Trophoblast cell (in vitro differentiated cells and primary cell): ENCODE results near the gene ANXA7.

Source experiments
- DNase-seq, 2 donors: peaks; one replicate each; pipeline ENCODE4 v3.0.0-alpha.2; 2016
- H2AFZ ChIP-seq: 2 replicates; pipeline ENCODE4 v1.6.1; 2013; ENCODE audit warnings: low read length, moderate library complexity, mild to moderate bottlenecking; ENCODE audit not compliant: insufficient read depth, poor library complexity
- H2AK5ac ChIP-seq: 2 replicates; pipeline ENCODE4 v1.6.1; 2013; ENCODE audit warnings: mild to moderate bottlenecking, low read length
- H2BK120ac ChIP-seq: 2 replicates; pipeline ENCODE4 v1.6.1; 2013; ENCODE audit warnings: low read length, mild to moderate bottlenecking, moderate library complexity; ENCODE audit not compliant: insufficient read depth, poor library complexity
- H2BK12ac ChIP-seq: 2 replicates; pipeline ENCODE4 v1.6.1; 2013; ENCODE audit warnings: mild to moderate bottlenecking, low read length, moderate library complexity
- H2BK5ac ChIP-seq: 2 replicates; pipeline ENCODE4 v1.6.1; 2013; ENCODE audit warnings: low read length, low read depth, moderate library complexity, mild to moderate bottlenecking; ENCODE audit not compliant: poor library complexity
- H3K14ac ChIP-seq: 2 replicates; pipeline ENCODE4 v1.6.1; 2013; ENCODE audit warnings: mild to moderate bottlenecking, low read length
- H3K18ac ChIP-seq: 2 replicates; pipeline ENCODE4 v1.6.1; 2013; ENCODE audit warnings: mild to moderate bottlenecking, low read length
- H3K23ac ChIP-seq: 2 replicates; pipeline ENCODE4 v1.6.1; 2013; ENCODE audit warnings: low read length
- H3K27ac ChIP-seq: 2 replicates; pipeline ENCODE4 v1.5.1; 2013; ENCODE audit warnings: low read depth, mild to moderate bottlenecking, inconsistent platforms, low read length, moderate library complexity
- H3K27me3 ChIP-seq: 2 replicates; pipeline ENCODE4 v1.6.1; 2013; ENCODE audit warnings: inconsistent platforms, mild to moderate bottlenecking, low read length, moderate library complexity; ENCODE audit not compliant: insufficient read depth
- H3K36me3 ChIP-seq, 2 experiments: 1 replicate in 1 of 2; 2 replicates in 1 of 2; pipeline ENCODE4 v1.6.1; 2013; ENCODE audit warnings: low read length in 2 of 2, mild to moderate bottlenecking in 2 of 2, moderate library complexity in 1 of 2; ENCODE audit not compliant: insufficient read depth in 2 of 2, control insufficient read depth in 1 of 2
- H3K4ac ChIP-seq: 2 replicates; pipeline ENCODE4 v1.6.1; 2013; ENCODE audit warnings: low read depth, mild to moderate bottlenecking, low read length, moderate library complexity
- H3K4me1 ChIP-seq, 2 experiments: 1 replicate in 1 of 2; 2 replicates in 1 of 2; pipeline ENCODE4 v1.6.1; 2013; ENCODE audit warnings: low read length in 2 of 2, mild to moderate bottlenecking in 2 of 2, moderate library complexity in 1 of 2; ENCODE audit not compliant: insufficient read depth in 2 of 2, control insufficient read depth in 1 of 2
- H3K4me2 ChIP-seq: 2 replicates; pipeline ENCODE4 v1.6.1; 2013; ENCODE audit warnings: inconsistent platforms, mild to moderate bottlenecking, low read length, moderate library complexity
- H3K4me3 ChIP-seq: 2 replicates; pipeline ENCODE4 v1.5.1; 2013; ENCODE audit warnings: mild to moderate bottlenecking, low read depth, low read length, inconsistent platforms
- H3K79me1 ChIP-seq: one replicate; pipeline ENCODE4 v1.6.1; 2013; ENCODE audit warnings: low read length
- H3K79me2 ChIP-seq: 2 replicates; pipeline ENCODE4 v1.6.1; 2013; ENCODE audit warnings: low read length, mild to moderate bottlenecking; ENCODE audit not compliant: control insufficient read depth, insufficient read depth, poor library complexity
- H3K9ac ChIP-seq: 2 replicates; pipeline ENCODE4 v1.6.1; 2013; ENCODE audit warnings: mild to moderate bottlenecking, low read length
- H3K9me3 ChIP-seq: 2 replicates; pipeline ENCODE4 v1.6.1; 2013; ENCODE audit warnings: low read depth, mild to moderate bottlenecking, control low read depth, inconsistent platforms, low read length; ENCODE audit not compliant: insufficient read depth
- H4K12ac ChIP-seq: 2 replicates; pipeline ENCODE4 v1.6.1; 2013; ENCODE audit warnings: low read depth, mild to moderate bottlenecking, low read length, moderate library complexity
- H4K8ac ChIP-seq: 2 replicates; pipeline ENCODE4 v1.6.1; 2013; ENCODE audit warnings: low read depth, mild to moderate bottlenecking, low read length, moderate library complexity
- H4K91ac ChIP-seq: one replicate; pipeline ENCODE4 v1.6.1; 2013; ENCODE audit warnings: low read depth, mild to moderate bottlenecking, low read length, moderate library complexity
- WGBS: extraction: QIAGEN DNeasy Blood & Tissue Kit; methylation state at CpG from one replicate; pipeline ENCODE4 v1.1.7; 2013; ENCODE audit warnings: missing lambda C conversion rate; ENCODE audit not compliant: insufficient read length, insufficient coverage; ENCODE audit errors: extremely low coverage; 5-methylcytosine and 5-hydroxymethylcytosine counted together

Gene ANXA7

DNA sequence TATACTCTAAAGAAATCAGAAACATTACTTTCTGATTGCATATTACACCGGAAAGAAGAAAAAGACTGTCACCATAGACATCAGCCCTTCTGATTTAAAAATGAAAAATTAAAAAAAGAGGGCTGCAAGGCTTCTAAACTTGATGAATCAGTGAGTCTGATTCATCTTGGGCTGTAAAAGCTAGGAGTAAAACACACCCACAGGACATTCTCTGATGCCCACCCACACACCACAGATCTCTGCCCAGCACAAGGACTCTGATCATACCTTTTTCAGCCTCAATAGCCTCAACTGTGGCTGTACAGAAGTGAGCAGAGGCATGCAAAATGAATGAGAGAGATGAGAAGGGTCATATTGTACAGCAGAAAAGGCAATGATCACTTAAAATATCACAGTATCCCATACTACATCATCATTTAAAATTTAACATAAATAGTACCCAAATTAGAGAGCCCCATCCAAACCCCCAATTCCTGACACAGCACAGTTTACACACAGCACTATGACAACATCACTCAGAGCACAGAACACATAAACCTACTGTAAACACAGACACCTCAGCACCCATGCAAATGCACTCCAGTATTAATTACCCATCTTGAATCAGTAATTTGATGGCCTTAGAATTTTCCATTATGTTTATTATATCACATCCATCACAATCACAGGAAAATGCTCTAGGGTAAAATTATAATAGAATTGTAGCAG lies 25.9 kb upstream of the ANXA7 start:
- H3K9ac ChIP-seq: no peak overlapping the region
- no peaks in the 10 kb centered on the region for H3K79me2 ChIP-seq
- H3K4me3 ChIP-seq: no peak overlapping the region
- H4K8ac ChIP-seq: no peak overlapping the region
- H2BK12ac ChIP-seq: no peak overlapping the region
- H3K14ac ChIP-seq: no peak overlapping the region
- no peak overlapping the region for H2AK5ac ChIP-seq
- H3K27ac ChIP-seq: no peak overlapping the region
- no peak overlapping the region for H2BK5ac ChIP-seq
- H3K23ac ChIP-seq: no peak overlapping the region
- H4K12ac ChIP-seq: no peak overlapping the region
- no peaks in the 10 kb centered on the region for H3K9me3 ChIP-seq
- H3K4me1 ChIP-seq: no peaks in the 10 kb centered on the region
- no CpG with 5 or more reads among the region's 1 CpG for WGBS
- DNase-seq: no peak
- no peak overlapping the region for H3K4ac ChIP-seq
- H3K4me2 ChIP-seq: no peak overlapping the region
- H4K91ac ChIP-seq: no peak overlapping the region
- no peak overlapping the region for H2AFZ ChIP-seq
- no peaks in the 10 kb centered on the region for H3K27me3 ChIP-seq
- H3K36me3 ChIP-seq: peaks cover 6 to 7% of the 10 kb centered on the region in 2 experiments
- no peak overlapping the region for H3K18ac ChIP-seq
- H2BK120ac ChIP-seq: no peak overlapping the region
- H3K79me1 ChIP-seq: no peaks in the 10 kb centered on the region

- no peak overlapping the region for H3K23ac ChIP-seq
- H3K14ac ChIP-seq: no peak overlapping the region
- no peak overlapping the region for H4K8ac ChIP-seq
- H2BK120ac ChIP-seq: no peak overlapping the region
- no peaks in the 10 kb centered on the region for H3K79me1 ChIP-seq
- peaks cover 4 to 6% of the 10 kb centered on the region in 2 experiments for H3K36me3 ChIP-seq
- H2AK5ac ChIP-seq: no peak overlapping the region
- H3K18ac ChIP-seq: no peak overlapping the region
- H3K27ac ChIP-seq: no peak overlapping the region
- no peak overlapping the region for H2BK12ac ChIP-seq
- H3K4me2 ChIP-seq: no peak overlapping the region
- no peak overlapping the region for H2AFZ ChIP-seq
- no peak overlapping the region for H3K9ac ChIP-seq
- no peak overlapping the region for H4K12ac ChIP-seq
- H3K9me3 ChIP-seq: no peaks in the 10 kb centered on the region
- WGBS: no CpG with 5 or more reads among the region's 1 CpG
- no peaks in the 10 kb centered on the region for H3K4me1 ChIP-seq
- no peak overlapping the region for H2BK5ac ChIP-seq
- no peak overlapping the region for H4K91ac ChIP-seq
- H3K4ac ChIP-seq: no peak overlapping the region
- no peaks in the 10 kb centered on the region for H3K27me3 ChIP-seq
- H3K79me2 ChIP-seq: no peaks in the 10 kb centered on the region
- DNase-seq: no peak
- no peak overlapping the region for H3K4me3 ChIP-seq
Measured at GRCh38 chr10:73439055-73439454, 25.2 kb upstream of the ANXA7 start.

GRCh38 chr10:73433538-73433867 lies 19.6 kb upstream of the ANXA7 start, which contains the start of gene MSS51:
TSS of gene MSS51 (minus strand) at chr10:73433561. CDS start at chr10:73428284, 5,277 bp downstream.
- Histone ChIP-seq H3K18ac (no peak within 1 kb of the TSS), H2BK5ac (no peak within 1 kb of the TSS), H3K79me1 (no peaks in the 10 kb centered on the region), H3K27me3 (no peaks in the 10 kb centered on the region), H3K9me3 (no peaks in the 10 kb centered on the region), H4K91ac (no peak within 1 kb of the TSS), H3K4ac (no peak within 1 kb of the TSS), H2BK120ac (no peak within 1 kb of the TSS), H4K12ac (no peak within 1 kb of the TSS), H2AK5ac (no peak within 1 kb of the TSS), H2AFZ (no peak within 1 kb of the TSS), H4K8ac (no peak within 1 kb of the TSS), H3K79me2 (no peaks in the 10 kb centered on the region), H2BK12ac (no peak within 1 kb of the TSS), H3K4me2 (no peak within 1 kb of the TSS), H3K9ac (no peak within 1 kb of the TSS), H3K14ac (no peak within 1 kb of the TSS), H3K23ac (no peak within 1 kb of the TSS), H3K4me3 (no peak within 1 kb of the TSS), H3K27ac (no peak within 1 kb of the TSS), H3K4me1 (peaks cover 0 to 6% of the 10 kb centered on the region in 2 experiments), H3K36me3 (peaks cover 4 to 5% of the 10 kb centered on the region in 2 experiments)
- no peak for DNase-seq

GRCh38 chr10:73432646-73433537 lies 19.0 kb upstream of the ANXA7 start:
- no CpG with 5 or more reads among the region's 2 CpGs for WGBS
- Histone ChIP-seq H2BK12ac (no peak overlapping the region), H2AK5ac (no peak overlapping the region), H3K79me2 (no peaks in the 10 kb centered on the region), H4K8ac (no peak overlapping the region), H2BK120ac (no peak overlapping the region), H3K79me1 (no peaks in the 10 kb centered on the region), H3K14ac (no peak overlapping the region), H3K36me3 (peaks cover 4% of the 10 kb centered on the region in 2 experiments), H3K4ac (no peak overlapping the region), H4K12ac (no peak overlapping the region), H2BK5ac (no peak overlapping the region), H3K18ac (no peak overlapping the region), H2AFZ (no peak overlapping the region), H3K4me1 (peaks cover 0 to 6% of the 10 kb centered on the region in 2 experiments), H3K4me3 (no peak overlapping the region), H3K9ac (no peak overlapping the region), H3K27ac (no peak overlapping the region), H3K4me2 (no peak overlapping the region), H4K91ac (no peak overlapping the region), H3K23ac (no peak overlapping the region), H3K27me3 (no peaks in the 10 kb centered on the region), H3K9me3 (no peaks in the 10 kb centered on the region)
- DNase-seq: no peak
